ENCODE data around the gene OVCH2. TPM values are rescaled to one million over a fixed set of nuclear protein-coding genes. Genes with fewer than 3 reads are reported as not detected.

Gene OVCH2
- total RNA-seq, 2 donors from 2014 or later, result not detected

GRCh38 chr11:7651700-7652099 is 54.6 kb downstream of the OVCH2 start:
- no peak for DNase-seq
- intact Hi-C loops (cut with DNase I), result loop anchor here in 1 of 2 donors (5.0 kb wide), 1 partner anchor 74 kb away; no protein-coding TSS in a partner anchor
- no peak for ATAC-seq

- ATAC-seq, result peak in 1 of 2 donors; percentile 25
- no peak for DNase-seq
- intact Hi-C loops (cut with DNase I), result loop anchor here in 1 of 2 donors (5.0 kb wide), 1 partner anchor 74 kb away; no protein-coding TSS in a partner anchor
Observed at GRCh38 chr11:7651140-7651551, 55.1 kb downstream of the OVCH2 start.

GRCh38 chr11:7648264-7648663 is 58.0 kb downstream of the OVCH2 start:
- intact Hi-C loops (cut with DNase I), result no loop called here
- no peak for DNase-seq
- ATAC-seq, result no peak

GRCh38 chr11:7646866-7647265 is 59.4 kb downstream of the OVCH2 start:
- DNase-seq (no peak), ATAC-seq (no peak)
- intact Hi-C loops (cut with DNase I), result no loop called here

GRCh38 chr11:7645206-7645605 is 61.1 kb downstream of the OVCH2 start:
- DNase-seq, result no peak
- no peak for ATAC-seq
- intact Hi-C loops (cut with DNase I), result no loop called here

- intact Hi-C loops (cut with DNase I), result no loop called here
- DNase-seq (no peak), ATAC-seq (no peak)
Observed at GRCh38 chr11:7643314-7643713, 63.0 kb downstream of the OVCH2 start.

GRCh38 chr11:7642747-7643146 is 63.5 kb downstream of the OVCH2 start:
- no peak for ATAC-seq
- intact Hi-C loops (cut with DNase I), result no loop called here
- no peak for DNase-seq

- intact Hi-C loops (cut with DNase I), result no loop called here
Observed at GRCh38 chr11:7640816-7641215, 65.5 kb downstream of the OVCH2 start.

GRCh38 chr11:7639643-7640025 is 66.6 kb downstream of the OVCH2 start:
- ATAC-seq, result no peak
- peak; percentile 29 for DNase-seq
- intact Hi-C loops (cut with DNase I), result no loop called here

More at GRCh38 chr11:7640816-7641215, 65.5 kb downstream of the OVCH2 start:
- no peak for DNase-seq
- ATAC-seq, result no peak

Other genes starting within 250 kb of the OVCH2 start
- gene OLFML1, start 221.0 kb downstream of the OVCH2 start, total RNA-seq, result 10 to 100 TPM in 1 of 2 donors, 1 to 10 TPM in 1; 6.7 to 16.5 TPM
- 10 to 100 TPM; 16.3 to 25.5 TPM for gene PPFIBP2, start 192.5 kb downstream of the OVCH2 start, total RNA-seq
- 1 to 10 TPM; 3.3 to 3.7 TPM for gene CYB5R2, start 33.0 kb downstream of the OVCH2 start, total RNA-seq
- gene OR5P2, start 90.5 kb upstream of the OVCH2 start, total RNA-seq, result not detected
- gene OR5P3, start 124.4 kb upstream of the OVCH2 start, total RNA-seq, result not detected
- not detected for gene OR10A6, start 224.8 kb upstream of the OVCH2 start, total RNA-seq
- not detected for gene OR10A3, start 235.2 kb upstream of the OVCH2 start, total RNA-seq